GM18505 (cell line): ENCODE results near the gene ATP11A.

Experiments used
- ATAC-seq: cut with Tn5 transposase; IDR thresholded peaks from one replicate; pipeline ENCODE4 v1.9.1; 2021; ENCODE audit not compliant: unreplicated experiment
- POLR2A ChIP-seq: IDR thresholded peaks from 4 replicates; pipeline ENCODE4 v1.6.1; 2011; ENCODE audit warnings: borderline replicate concordance; ENCODE audit not compliant: insufficient read depth, insufficient read length; ENCODE audit errors: extremely low read depth

ATP11A gene

GRCh38 chr13:112713517-112714253 lies 23.8 kb downstream of the ATP11A start:
- ATAC-seq, result no peak
- TF ChIP-seq POLR2A, result no peak

- no peak for TF ChIP-seq POLR2A
- ATAC-seq, result no peak
These were observed 24.7 kb downstream of the ATP11A start for GRCh38 chr13:112714376-112715174.

- ATAC-seq, result no peak
- no peak for TF ChIP-seq POLR2A
These were observed 25.4 kb downstream of the ATP11A start for GRCh38 chr13:112715210-112715609.

- ATAC-seq, result no peak
- no peak for TF ChIP-seq POLR2A
These were observed 26.1 kb downstream of the ATP11A start for GRCh38 chr13:112715715-112716460.

GRCh38 chr13:112716461-112716820 lies 26.6 kb downstream of the ATP11A start:
- ATAC-seq, result no peak
- no peak for TF ChIP-seq POLR2A

- TF ChIP-seq POLR2A, result no peak
- no peak for ATAC-seq
These were observed 27.1 kb downstream of the ATP11A start for GRCh38 chr13:112716841-112717520.

GRCh38 chr13:112718318-112718717 lies 28.5 kb downstream of the ATP11A start:
- ATAC-seq, result no peak
- no peak for TF ChIP-seq POLR2A

- TF ChIP-seq POLR2A, result no peak
- no peak for ATAC-seq
These were observed 29.2 kb downstream of the ATP11A start for GRCh38 chr13:112719016-112719415.

GRCh38 chr13:112719556-112719955 lies 29.7 kb downstream of the ATP11A start:
- ATAC-seq, result no peak
- TF ChIP-seq POLR2A, result no peak

GRCh38 chr13:112720251-112720650 lies 30.4 kb downstream of the ATP11A start:
- TF ChIP-seq POLR2A, result no peak
- no peak for ATAC-seq

GRCh38 chr13:112720814-112721197 lies 31.0 kb downstream of the ATP11A start:
- TF ChIP-seq POLR2A, result no peak
- no peak for ATAC-seq

- no peak for ATAC-seq
- no peak for TF ChIP-seq POLR2A
These were observed 31.6 kb downstream of the ATP11A start for GRCh38 chr13:112721198-112722104.
